Keratinocyte (primary cell): ENCODE data around the gene EYA4. TPM values are rescaled to one million over a fixed set of nuclear protein-coding genes. Genes with fewer than 3 reads are reported as not detected.

ENCODE experiments used
- DNase-seq: peaks from one replicate; pipeline ENCODE4 v3.0.0-alpha.2; 2011; ENCODE audit warnings: low read depth, missing footprints, low spot score
- FAIRE-seq: peaks from 2 replicates; lab custom pipeline; 2011; peaks lifted over from hg19 to GRCh38; lab: Jason Lieb, UNC
- H2AFZ ChIP-seq: 2 replicates; pipeline ENCODE4 v1.6.0; 2012; ENCODE audit warnings: low read length, control low read depth, inconsistent platforms; ENCODE audit not compliant: control insufficient read depth
- H3K27ac ChIP-seq: 2 replicates; pipeline ENCODE4 v1.5.1; 2011; ENCODE audit warnings: low read length; ENCODE audit not compliant: control insufficient read depth, insufficient read depth
- H3K27me3 ChIP-seq: 3 replicates; pipeline ENCODE4 v1.6.0; 2011; ENCODE audit warnings: low read length; ENCODE audit not compliant: control insufficient read depth, insufficient read depth; ENCODE audit errors: extremely low read depth
- H3K36me3 ChIP-seq, 2 experiments: 2 replicates in 1 of 2; 3 replicates in 1 of 2; pipeline ENCODE4 v1.5.1; 2011; ENCODE audit warnings: low read length in 2 of 2, mild to moderate bottlenecking in 1 of 2; ENCODE audit not compliant: control insufficient read depth in 2 of 2, insufficient read depth in 2 of 2; ENCODE audit errors: extremely low read depth in 1 of 2
- H3K4me1 ChIP-seq: 3 replicates; pipeline ENCODE4 v1.5.1; 2011; ENCODE audit warnings: low read length; ENCODE audit not compliant: control insufficient read depth, insufficient read depth; ENCODE audit errors: extremely low read depth
- H3K4me2 ChIP-seq: 3 replicates; pipeline ENCODE4 v1.6.0; 2011; ENCODE audit warnings: low read depth, low read length; ENCODE audit not compliant: control insufficient read depth, insufficient read depth; ENCODE audit errors: extremely low read depth
- H3K4me3 ChIP-seq, 3 experiments: fragments of 200-600 bp in 1 of 3; sonication (generic) in 1 of 3; 2 replicates in 2 of 3; 3 replicates in 1 of 3; pipeline ENCODE4 v1.5.1; 2011 to 2016; ENCODE audit warnings: low read length in 3 of 3, mild to moderate bottlenecking in 3 of 3, control low read depth in 2 of 3, inconsistent platforms in 1 of 3, low read depth in 1 of 3, mixed read lengths in 1 of 3, mixed run types in 1 of 3, moderate library complexity in 1 of 3; ENCODE audit not compliant: control insufficient read depth in 2 of 3, insufficient read depth in 2 of 3; ENCODE audit errors: extremely low read depth in 1 of 3
- H3K79me2 ChIP-seq: 2 replicates; pipeline ENCODE4 v1.6.0; 2012; ENCODE audit warnings: low read length; ENCODE audit not compliant: control insufficient read depth, insufficient read depth
- H3K9ac ChIP-seq: 3 replicates; pipeline ENCODE4 v1.6.0; 2011; ENCODE audit warnings: low read length; ENCODE audit not compliant: control insufficient read depth, insufficient read depth; ENCODE audit errors: extremely low read depth
- H3K9me1 ChIP-seq: 3 replicates; pipeline ENCODE4 v1.6.0; 2011; ENCODE audit warnings: low read length; ENCODE audit not compliant: control insufficient read depth, insufficient read depth; ENCODE audit errors: extremely low read depth
- H3K9me3 ChIP-seq: 2 replicates; pipeline ENCODE4 v1.5.1; 2012; ENCODE audit warnings: low read depth, low read length; ENCODE audit not compliant: control insufficient read depth
- H4K20me1 ChIP-seq: 3 replicates; pipeline ENCODE4 v1.6.0; 2011; ENCODE audit warnings: low read length; ENCODE audit not compliant: control insufficient read depth, insufficient read depth; ENCODE audit errors: extremely low read depth
- CTCF ChIP-seq, 3 experiments: IDR thresholded peaks in 1 of 3; conservative IDR thresholded peaks in 1 of 3; optimal IDR thresholded peaks in 1 of 3; 2 replicates in 2 of 3; 3 replicates in 1 of 3; pipeline versions ENCODE3 to v1.5.1; 2011; ENCODE audit warnings: low read length in 3 of 3, mild to moderate bottlenecking in 3 of 3, moderate library complexity in 2 of 3, control low read depth in 1 of 3, inconsistent platforms in 1 of 3; ENCODE audit not compliant: insufficient read depth in 2 of 3; ENCODE audit errors: extremely low read depth in 1 of 3
- EZH2 ChIP-seq: IDR thresholded peaks from one replicate; pipeline ENCODE4 v1.6.1; 2012; ENCODE audit warnings: inconsistent platforms, mild to moderate bottlenecking, low read length, moderate library complexity
- dilution Hi-C: fragments of 300-500 bp; cut with MboI; formaldehyde crosslinking; loops from one replicate; pipeline ENCODE4 v1.7.0; 2020; ENCODE audit warnings: low sequenced_read_pairs; ENCODE audit not compliant: extremely low pct_ligation_motif_present
- polyA plus RNA-seq, 5 experiments: library from polyadenylated mRNA; depleted of rRNA in 3 of 5; stranded (reverse) in 3 of 5; stranded (forward) in 1 of 5; unstranded in 1 of 5; fragments of >200 nt; gene quantifications; 1 replicate in 1 of 5; 2 replicates in 3 of 5; 3 replicates in 1 of 5; pipeline versions ENCODE4 v1.2.1 to v1.2.3, GENCODE V29; 2011 to 2012; ENCODE audit warnings: missing spikeins in 2 of 5, low read depth in 1 of 5, low replicate concordance in 1 of 5

Gene EYA4
- polyA plus RNA-seq, 1 donor (not counting 4 experiments of a cell fraction or from before 2014, with no cell fraction given) = 0.01 TPM

GRCh38 chr6:133435065-133435728 lies 194.0 kb downstream of the EYA4 start:
- no peaks in the 10 kb centered on the region for H3K9me1 ChIP-seq
- DNase-seq (no peak), FAIRE-seq (no peak)
- H3K36me3 ChIP-seq = no peaks in the 10 kb centered on the region
- H4K20me1 ChIP-seq = no peaks in the 10 kb centered on the region
- TF ChIP-seq CTCF (optimal IDR thresholded peaks at IDR 0.05 in 1 of 3, IDR thresholded peaks at IDR 0.05 in 1 of 3, conservative IDR thresholded peaks at IDR 0.05 in 1 of 3; ENCODE audit: extremely low read depth in 1 of 3, insufficient read depth in 2 of 3, low read length in 3 of 3) (no peak), EZH2 (no peak)
- no peak overlapping the region for H2AFZ ChIP-seq
- no peaks in the 10 kb centered on the region for H3K79me2 ChIP-seq
- H3K4me1 ChIP-seq = no peaks in the 10 kb centered on the region
- H3K9me3 ChIP-seq = no peaks in the 10 kb centered on the region
- no peak overlapping the region for H3K9ac ChIP-seq
- H3K27ac ChIP-seq = no peak overlapping the region
- H3K27me3 ChIP-seq = no peaks in the 10 kb centered on the region
- no peak overlapping the region for H3K4me2 ChIP-seq
- no peak overlapping the region for H3K4me3 ChIP-seq
- dilution Hi-C loops = no loop called here

- H3K36me3 ChIP-seq = no peaks in the 10 kb centered on the region
- no peak for TF ChIP-seq CTCF (optimal IDR thresholded peaks at IDR 0.05 in 1 of 3, IDR thresholded peaks at IDR 0.05 in 1 of 3, conservative IDR thresholded peaks at IDR 0.05 in 1 of 3; ENCODE audit: extremely low read depth in 1 of 3, insufficient read depth in 2 of 3, low read length in 3 of 3)
- no peak for TF ChIP-seq EZH2
- H4K20me1 ChIP-seq = no peaks in the 10 kb centered on the region
- dilution Hi-C loops = no loop called here
- H3K9ac ChIP-seq = no peak overlapping the region
- H3K27me3 ChIP-seq = no peaks in the 10 kb centered on the region
- no peak for FAIRE-seq
- H3K4me1 ChIP-seq = no peaks in the 10 kb centered on the region
- no peaks in the 10 kb centered on the region for H3K79me2 ChIP-seq
- no peaks in the 10 kb centered on the region for H3K9me1 ChIP-seq
- H3K9me3 ChIP-seq = no peaks in the 10 kb centered on the region
- no peak overlapping the region for H3K4me2 ChIP-seq
- H3K27ac ChIP-seq = no peak overlapping the region
- H2AFZ ChIP-seq = no peak overlapping the region
- no peak overlapping the region for H3K4me3 ChIP-seq
- DNase-seq = no peak
These were observed 195.5 kb downstream of the EYA4 start for GRCh38 chr6:133436652-133437051.
